Loucy (cell line): ENCODE data around the gene CEMIP2.

Experiments
- H2AFZ ChIP-seq: fragments of 200-600 bp; sonication (generic); 2 replicates; pipeline ENCODE4 v1.6.0; 2016; ENCODE audit warnings: antibody characterized with exemption, mild to moderate bottlenecking, low read length, moderate library complexity
- H3F3A ChIP-seq: fragments of 200-600 bp; 2 replicates; pipeline ENCODE4 v1.6.0; 2016; ENCODE audit warnings: antibody characterized with exemption, low read depth, mild to moderate bottlenecking
- H3K27me3 ChIP-seq: fragments of 200-600 bp; sonication (generic); 2 replicates; pipeline ENCODE4 v1.6.1; 2014; ENCODE audit warnings: low read length, mild to moderate bottlenecking; ENCODE audit not compliant: insufficient read depth, poor library complexity, severe bottlenecking
- H3K36me3 ChIP-seq: fragments of 200-600 bp; sonication (generic); 2 replicates; pipeline ENCODE4 v1.6.1; 2016; ENCODE audit warnings: low read length; ENCODE audit not compliant: insufficient read depth
- H3K4me1 ChIP-seq: fragments of 200-600 bp; sonication (generic); 2 replicates; pipeline ENCODE4 v1.5.1; 2014; ENCODE audit warnings: low read length, mild to moderate bottlenecking; ENCODE audit not compliant: insufficient read depth, poor library complexity, severe bottlenecking
- H3K4me2 ChIP-seq: fragments of 200-600 bp; sonication (generic); 2 replicates; pipeline ENCODE4 v1.6.0; 2014; ENCODE audit warnings: antibody characterized with exemption, low read length, low read depth, mild to moderate bottlenecking; ENCODE audit not compliant: poor library complexity, severe bottlenecking
- H3K4me3 ChIP-seq: fragments of 200-600 bp; sonication (generic); 2 replicates; pipeline ENCODE4 v1.5.1; 2014; ENCODE audit warnings: low read length, mild to moderate bottlenecking, mixed read lengths; ENCODE audit not compliant: poor library complexity, severe bottlenecking
- H3K79me2 ChIP-seq: fragments of 200-600 bp; sonication (generic); 2 replicates; pipeline ENCODE4 v1.6.1; 2014; ENCODE audit warnings: low read length; ENCODE audit not compliant: insufficient read depth
- H3K9ac ChIP-seq: fragments of 200-600 bp; sonication (generic); 2 replicates; pipeline ENCODE4 v1.6.0; 2014; ENCODE audit warnings: mild to moderate bottlenecking, low read depth, low read length, moderate library complexity; ENCODE audit not compliant: poor library complexity, severe bottlenecking
- H3K9me2 ChIP-seq: fragments of 200-600 bp; sonication (generic); replicated peaks from 2 replicates; pipeline ENCODE4 v1.6.1; 2016; ENCODE audit warnings: low read depth, low read length, mixed read lengths
- H3K9me3 ChIP-seq: fragments of 200-600 bp; sonication (generic); 2 replicates; pipeline ENCODE4 v1.6.1; 2014; ENCODE audit warnings: mild to moderate bottlenecking, antibody characterized with exemption, low read length, low read depth; ENCODE audit not compliant: insufficient read depth
- H4K20me1 ChIP-seq: fragments of 200-600 bp; sonication (generic); 2 replicates; pipeline ENCODE4 v1.6.0; 2014; ENCODE audit warnings: antibody characterized with exemption, low read length, mild to moderate bottlenecking; ENCODE audit not compliant: insufficient read depth, poor library complexity, severe bottlenecking
- EZH2phosphoT487 ChIP-seq: fragments of 200-600 bp; IDR thresholded peaks from 2 replicates; pipeline ENCODE4 v1.6.1; 2018; ENCODE audit warnings: antibody characterized with exemption, mild to moderate bottlenecking, moderate library complexity, borderline replicate concordance
- TF ChIP-seq, protein P1 (sequence below): fragments of 200-600 bp; sonication (generic); conservative IDR thresholded peaks from 2 replicates; pipeline ENCODE4 v1.5.1; 2014; ENCODE audit warnings: mild to moderate bottlenecking, antibody characterized with exemption, low read length

CEMIP2 gene

DNA sequence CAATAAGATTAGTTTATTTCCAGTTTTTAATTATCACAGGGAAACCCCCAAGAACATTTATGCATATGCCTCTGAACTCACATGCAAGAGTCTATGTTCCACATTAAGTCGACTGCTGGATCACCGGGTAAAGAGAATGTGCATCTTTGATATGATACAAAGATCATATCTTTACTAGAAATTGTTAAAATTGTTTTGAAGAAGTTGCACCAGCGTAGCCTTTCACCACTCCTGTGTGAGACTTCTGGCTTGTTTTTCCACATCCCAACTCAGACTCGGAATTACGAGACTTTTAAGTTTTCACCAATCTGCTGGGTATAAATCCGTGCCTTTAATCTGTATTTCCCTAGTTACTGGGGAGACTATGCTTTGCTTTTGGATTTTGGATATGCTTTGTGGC lies 113.2 kb downstream of the CEMIP2 start:
- TF ChIP-seq, protein P1, sequence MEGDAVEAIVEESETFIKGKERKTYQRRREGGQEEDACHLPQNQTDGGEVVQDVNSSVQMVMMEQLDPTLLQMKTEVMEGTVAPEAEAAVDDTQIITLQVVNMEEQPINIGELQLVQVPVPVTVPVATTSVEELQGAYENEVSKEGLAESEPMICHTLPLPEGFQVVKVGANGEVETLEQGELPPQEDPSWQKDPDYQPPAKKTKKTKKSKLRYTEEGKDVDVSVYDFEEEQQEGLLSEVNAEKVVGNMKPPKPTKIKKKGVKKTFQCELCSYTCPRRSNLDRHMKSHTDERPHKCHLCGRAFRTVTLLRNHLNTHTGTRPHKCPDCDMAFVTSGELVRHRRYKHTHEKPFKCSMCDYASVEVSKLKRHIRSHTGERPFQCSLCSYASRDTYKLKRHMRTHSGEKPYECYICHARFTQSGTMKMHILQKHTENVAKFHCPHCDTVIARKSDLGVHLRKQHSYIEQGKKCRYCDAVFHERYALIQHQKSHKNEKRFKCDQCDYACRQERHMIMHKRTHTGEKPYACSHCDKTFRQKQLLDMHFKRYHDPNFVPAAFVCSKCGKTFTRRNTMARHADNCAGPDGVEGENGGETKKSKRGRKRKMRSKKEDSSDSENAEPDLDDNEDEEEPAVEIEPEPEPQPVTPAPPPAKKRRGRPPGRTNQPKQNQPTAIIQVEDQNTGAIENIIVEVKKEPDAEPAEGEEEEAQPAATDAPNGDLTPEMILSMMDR: no peak
- no peak for TF ChIP-seq EZH2phosphoT487
- no peak overlapping the region for H3K9ac ChIP-seq
- H3K4me2 ChIP-seq: no peak overlapping the region
- no peaks in the 10 kb centered on the region for H3F3A ChIP-seq
- no peaks in the 10 kb centered on the region for H3K9me2 ChIP-seq
- no peak overlapping the region for H3K4me3 ChIP-seq
- H3K27me3 ChIP-seq: no peaks in the 10 kb centered on the region
- no peak overlapping the region for H2AFZ ChIP-seq
- no peaks in the 10 kb centered on the region for H3K79me2 ChIP-seq
- no peaks in the 10 kb centered on the region for H4K20me1 ChIP-seq
- no peaks in the 10 kb centered on the region for H3K9me3 ChIP-seq
- no peaks in the 10 kb centered on the region for H3K36me3 ChIP-seq
- peaks cover 4% of the 10 kb centered on the region for H3K4me1 ChIP-seq

DNA sequence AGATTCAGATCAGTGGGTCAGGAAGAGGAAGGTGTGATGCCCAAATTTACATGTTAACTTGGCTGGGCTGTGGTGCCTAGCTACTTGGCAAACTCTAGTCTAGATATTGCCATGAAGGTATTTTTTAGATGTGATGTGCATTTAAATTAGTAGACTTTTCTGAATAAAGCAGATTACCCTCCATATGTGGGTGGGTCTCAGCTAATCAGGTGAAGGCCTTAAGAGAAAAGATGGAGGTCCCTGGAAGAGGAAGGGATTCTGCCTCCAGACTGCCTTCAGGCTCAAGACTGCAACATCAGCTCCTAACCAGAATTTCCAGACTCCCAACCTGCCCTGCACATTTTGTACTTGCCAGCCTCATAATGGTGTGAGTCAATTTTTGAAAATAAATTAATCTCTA lies 115.8 kb downstream of the CEMIP2 start:
- H3K9me3 ChIP-seq: no peaks in the 10 kb centered on the region
- peaks cover 16% of the 10 kb centered on the region for H3K4me1 ChIP-seq
- H3K9me2 ChIP-seq: no peaks in the 10 kb centered on the region
- H3K79me2 ChIP-seq: no peaks in the 10 kb centered on the region
- no peak overlapping the region for H3K4me2 ChIP-seq
- H3K9ac ChIP-seq: no peak overlapping the region
- peak overlapping the region; percentile 66; the same call in 1 of the 2 replicates for H2AFZ ChIP-seq
- H3K27me3 ChIP-seq: no peaks in the 10 kb centered on the region
- no peak overlapping the region for H3K4me3 ChIP-seq
- no peaks in the 10 kb centered on the region for H3K36me3 ChIP-seq
- no peaks in the 10 kb centered on the region for H4K20me1 ChIP-seq
- no peak for TF ChIP-seq EZH2phosphoT487
- H3F3A ChIP-seq: no peaks in the 10 kb centered on the region

DNA sequence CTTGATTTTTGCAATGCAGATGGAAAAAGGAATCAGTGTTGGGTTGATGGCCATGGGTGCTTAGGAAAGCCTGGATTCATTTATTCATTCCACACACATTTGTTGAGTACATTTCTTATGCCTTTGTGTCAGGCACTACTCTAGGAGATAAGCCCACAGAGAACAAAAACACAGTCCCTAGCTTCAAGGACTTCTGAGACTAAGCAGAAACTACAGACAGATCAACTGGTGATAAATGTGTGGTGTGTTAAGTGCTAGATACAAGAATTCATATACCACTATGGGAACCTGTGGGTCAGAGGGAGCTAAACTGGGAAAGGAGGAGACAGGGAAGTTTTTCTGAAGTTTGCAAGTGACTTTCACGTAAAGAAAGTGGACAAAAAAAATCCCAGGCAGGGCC lies 119.9 kb downstream of the CEMIP2 start:
- H3K4me3 ChIP-seq: no peak overlapping the region
- no peaks in the 10 kb centered on the region for H3K79me2 ChIP-seq
- no peak overlapping the region for H2AFZ ChIP-seq
- no peak overlapping the region for H3K4me2 ChIP-seq
- TF ChIP-seq, protein P1: no peak
- no peak for TF ChIP-seq EZH2phosphoT487
- H4K20me1 ChIP-seq: no peaks in the 10 kb centered on the region
- H3F3A ChIP-seq: no peaks in the 10 kb centered on the region
- H3K27me3 ChIP-seq: no peaks in the 10 kb centered on the region
- H3K9me3 ChIP-seq: no peaks in the 10 kb centered on the region
- no peaks in the 10 kb centered on the region for H3K36me3 ChIP-seq
- H3K9ac ChIP-seq: peak overlapping the region; percentile 52
- H3K4me1 ChIP-seq: peaks cover 37% of the 10 kb centered on the region
- H3K9me2 ChIP-seq: no peaks in the 10 kb centered on the region

DNA sequence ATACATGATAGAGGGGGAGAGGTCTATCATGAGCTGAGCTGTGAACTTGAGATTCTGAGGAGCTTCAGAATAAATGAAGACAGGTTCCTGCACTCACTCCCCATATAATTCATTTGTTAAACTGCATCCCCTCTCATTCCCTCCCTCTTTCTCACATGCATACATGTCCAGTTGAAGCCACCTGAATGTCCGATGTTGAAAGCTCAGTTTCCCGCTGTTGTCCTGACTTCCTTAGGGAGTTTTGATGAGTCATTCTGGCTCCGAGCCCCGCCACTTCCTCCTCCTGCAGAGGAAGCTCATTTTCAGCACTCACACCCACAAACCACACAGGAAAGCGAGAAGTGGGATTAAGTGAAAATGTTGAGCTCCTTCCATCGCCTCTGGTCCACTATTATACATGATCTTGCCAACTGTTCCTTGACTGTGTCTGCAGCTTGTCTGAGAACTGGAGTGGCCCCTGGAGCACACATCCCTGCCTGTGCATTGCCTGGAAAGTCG lies 121.2 kb downstream of the CEMIP2 start:
- H3K4me3 ChIP-seq: peak overlapping the region; percentile 66
- H3K9me2 ChIP-seq: no peaks in the 10 kb centered on the region
- H3K4me1 ChIP-seq: peaks cover 38% of the 10 kb centered on the region
- H3K9me3 ChIP-seq: no peaks in the 10 kb centered on the region
- no peaks in the 10 kb centered on the region for H3K27me3 ChIP-seq
- no peaks in the 10 kb centered on the region for H3K79me2 ChIP-seq
- H4K20me1 ChIP-seq: no peaks in the 10 kb centered on the region
- peak overlapping the region; percentile 81 for H3K4me2 ChIP-seq
- peak overlapping the region; percentile 52 for H3K9ac ChIP-seq
- no peaks in the 10 kb centered on the region for H3K36me3 ChIP-seq
- no peak for TF ChIP-seq EZH2phosphoT487
- TF ChIP-seq, protein P1: no peak
- no peak overlapping the region for H2AFZ ChIP-seq
- H3F3A ChIP-seq: no peaks in the 10 kb centered on the region
